Heart left ventricle (tissue), 16 donors: ENCODE results near the gene RASL10A. TPM values are rescaled to one million over a fixed set of nuclear protein-coding genes. Genes with fewer than 3 reads are reported as not detected.

Experiments
- ATAC-seq, 4 donors: fragments of 200-7000 bp; cut with Tn5 transposase; one replicate each; pipeline ENCODE4 v1.9.1; 2020 to 2022; ENCODE audit warnings: moderate library complexity in 4 of 4, mild to moderate bottlenecking in 3 of 4, moderate number of reproducible peaks in 1 of 4
- DNase-seq, 5 donors: peaks; one replicate each; pipeline ENCODE4 v3.0.0-alpha.2; 2020
- H3K27ac ChIP-seq, 12 donors: fragments of 200-600 bp; sonication (generic) in 4 of 12; one replicate each; pipeline versions ENCODE4 v1.5.0 to v1.8.0; 2016 to 2022; ENCODE audit warnings: mild to moderate bottlenecking in 2 of 12
- H3K27me3 ChIP-seq, 9 donors: fragments of 200-600 bp; sonication (generic) in 2 of 9; one replicate each; pipeline versions ENCODE4 v1.5.1 to v1.8.0; 2016 to 2022; ENCODE audit warnings: mild to moderate bottlenecking in 3 of 9
- H3K36me3 ChIP-seq, 9 donors: fragments of 200-600 bp; sonication (generic) in 2 of 9; one replicate each; pipeline versions ENCODE4 v1.5.0 to v1.8.0; 2018 to 2022; ENCODE audit warnings: mild to moderate bottlenecking in 2 of 9
- H3K4me1 ChIP-seq, 12 donors: fragments of 200-600 bp; sonication (generic) in 4 of 12; one replicate each; pipeline versions ENCODE4 v1.5.0 to v1.8.0; 2016 to 2022; ENCODE audit warnings: mild to moderate bottlenecking in 3 of 12
- H3K4me3 ChIP-seq, 12 donors: fragments of 200-600 bp; sonication (generic) in 4 of 12; one replicate each; pipeline versions ENCODE4 v1.5.0 to v1.8.0; 2017 to 2022; ENCODE audit warnings: mild to moderate bottlenecking in 9 of 12, moderate library complexity in 4 of 12
- H3K9me3 ChIP-seq, 12 donors: fragments of 200-600 bp; sonication (generic) in 4 of 12; one replicate each; pipeline versions ENCODE4 v1.5.0 to v1.8.0; 2016 to 2022; ENCODE audit warnings: mild to moderate bottlenecking in 1 of 12
- POLR2A ChIP-seq, 2 donors: fragments of 450-650 bp; IDR thresholded peaks; one replicate each; pipeline ENCODE4 v1.6.1; 2017; ENCODE audit warnings: antibody characterized with exemption in 2 of 2, mild to moderate bottlenecking in 2 of 2, moderate library complexity in 2 of 2
- WGBS, 4 donors: extraction: QIAGEN DNeasy Blood & Tissue Kit in 2 of 4; methylation state at CpG; one replicate each; pipeline versions ENCODE4 v1.1.5 to v1.1.7; 2013 to 2018; 5-methylcytosine and 5-hydroxymethylcytosine counted together
- intact Hi-C, 10 donors: fragments of 100-400 bp; cut with DNase I; formaldehyde crosslinking; loops; one replicate each; pipeline versions ENCODE4 v1.11.1 to v1.14.2; 2022
- polyA plus RNA-seq, 2 donors: library from polyadenylated mRNA; stranded (reverse); fragments of 200-250 nt; gene quantifications; one replicate each; pipeline ENCODE4 v1.2.3, GENCODE V29; 2013
- total RNA-seq, 9 donors: library from RNA; depleted of rRNA in 2 of 9; stranded (reverse); fragments of >200 nt in 2 of 9; fragmentation: NEBNext Ultra II Directional in 3 of 9; extraction: Animal tissue kit (Norgen Biotek cat#: 25700) in 3 of 9; gene quantifications; one replicate each; pipeline versions ENCODE4 v1.1.0 to v1.2.4, GENCODE V29; 2016 to 2023
- TF ChIP-seq, protein P1 (sequence below), 12 donors: fragments of 200-600 bp; sonication (generic) in 4 of 12; IDR thresholded peaks; one replicate each; pipeline versions ENCODE4 v1.5.0 to v1.8.0; 2018 to 2022; ENCODE audit warnings: antibody characterized with exemption in 12 of 12, mild to moderate bottlenecking in 5 of 12
- donor health status: ischemic (EF 13 %, LVEDD 7.1; RV severe dilation, severe dysfunction).
- donor health status: healthy with polysubstance abuse.
- donor health status: DM: no; HTN: yes; CAD: no.
- donor health status: DM: no; HTN: no; CAD: no.
- donor health status: ischemic (EF 25% LVEDD 6.9; RV normal size, moderate dysfunction).
- donor health status: ischemic (EF 25% LVEDD 5.7; RV mildly dilated, moderate dysfunction).
- donor health status: healthy.
- donor health status: DM: yes; HTN: yes; CAD: no.
- donor health status: ischemic (EF 35%, LVEDD 5.7; RV mildly dilated, moderate dysfunction).
- donor health status: nonischemic (EF 11% LVEDD 7.7; RV severe dilation, severe dysfunction).
- donor health status: DM: yes; HTN: yes; CAD: no.
- donor health status: PGD.
- donor health status: ischemic (EF 29% LVEDD 5.4; RV normal size, mild dysfunction).
- donor health status: nonischemic (EF 23%, LVEDD 6.1; RV moderate dilation, normal function).

The RASL10A gene
- total and polyA plus RNA-seq, 11 donors = 0.29 to 5.8 (median 1.1) TPM

- Histone ChIP-seq H3K36me3 (peaks cover 0 to 99% (median 77%) of the 10 kb centered on the region in 9 donors), H3K4me1 (peaks cover 0 to 44% (median 17%) of the 10 kb centered on the region in 12 donors), H3K9me3 (no peaks in the 10 kb centered on the region), H3K4me3 (no peak overlapping the region), H3K27ac (no peak overlapping the region), H3K27me3 (no peaks in the 10 kb centered on the region)
- DNase-seq = no peak
- WGBS, 4 donors = 87 to 100% (median 93%) methylated on average over 2 of the region's 2 CpGs
- TF ChIP-seq, protein P1, sequence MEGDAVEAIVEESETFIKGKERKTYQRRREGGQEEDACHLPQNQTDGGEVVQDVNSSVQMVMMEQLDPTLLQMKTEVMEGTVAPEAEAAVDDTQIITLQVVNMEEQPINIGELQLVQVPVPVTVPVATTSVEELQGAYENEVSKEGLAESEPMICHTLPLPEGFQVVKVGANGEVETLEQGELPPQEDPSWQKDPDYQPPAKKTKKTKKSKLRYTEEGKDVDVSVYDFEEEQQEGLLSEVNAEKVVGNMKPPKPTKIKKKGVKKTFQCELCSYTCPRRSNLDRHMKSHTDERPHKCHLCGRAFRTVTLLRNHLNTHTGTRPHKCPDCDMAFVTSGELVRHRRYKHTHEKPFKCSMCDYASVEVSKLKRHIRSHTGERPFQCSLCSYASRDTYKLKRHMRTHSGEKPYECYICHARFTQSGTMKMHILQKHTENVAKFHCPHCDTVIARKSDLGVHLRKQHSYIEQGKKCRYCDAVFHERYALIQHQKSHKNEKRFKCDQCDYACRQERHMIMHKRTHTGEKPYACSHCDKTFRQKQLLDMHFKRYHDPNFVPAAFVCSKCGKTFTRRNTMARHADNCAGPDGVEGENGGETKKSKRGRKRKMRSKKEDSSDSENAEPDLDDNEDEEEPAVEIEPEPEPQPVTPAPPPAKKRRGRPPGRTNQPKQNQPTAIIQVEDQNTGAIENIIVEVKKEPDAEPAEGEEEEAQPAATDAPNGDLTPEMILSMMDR (IDR thresholded peaks at IDR 0.05) = no peak
- TF ChIP-seq POLR2A (IDR thresholded peaks at IDR 0.05) = no peak
- intact Hi-C loops = loop anchor here in 2 of 10 donors (5.0 kb wide), 1 partner anchor 34 kb away; the partner anchor contains the start of gene GAS2L1 (in 2 of the 2)
- no peak for ATAC-seq
Observed at GRCh38 chr22:29341849-29342127, 26.3 kb upstream of the RASL10A start.

DNA sequence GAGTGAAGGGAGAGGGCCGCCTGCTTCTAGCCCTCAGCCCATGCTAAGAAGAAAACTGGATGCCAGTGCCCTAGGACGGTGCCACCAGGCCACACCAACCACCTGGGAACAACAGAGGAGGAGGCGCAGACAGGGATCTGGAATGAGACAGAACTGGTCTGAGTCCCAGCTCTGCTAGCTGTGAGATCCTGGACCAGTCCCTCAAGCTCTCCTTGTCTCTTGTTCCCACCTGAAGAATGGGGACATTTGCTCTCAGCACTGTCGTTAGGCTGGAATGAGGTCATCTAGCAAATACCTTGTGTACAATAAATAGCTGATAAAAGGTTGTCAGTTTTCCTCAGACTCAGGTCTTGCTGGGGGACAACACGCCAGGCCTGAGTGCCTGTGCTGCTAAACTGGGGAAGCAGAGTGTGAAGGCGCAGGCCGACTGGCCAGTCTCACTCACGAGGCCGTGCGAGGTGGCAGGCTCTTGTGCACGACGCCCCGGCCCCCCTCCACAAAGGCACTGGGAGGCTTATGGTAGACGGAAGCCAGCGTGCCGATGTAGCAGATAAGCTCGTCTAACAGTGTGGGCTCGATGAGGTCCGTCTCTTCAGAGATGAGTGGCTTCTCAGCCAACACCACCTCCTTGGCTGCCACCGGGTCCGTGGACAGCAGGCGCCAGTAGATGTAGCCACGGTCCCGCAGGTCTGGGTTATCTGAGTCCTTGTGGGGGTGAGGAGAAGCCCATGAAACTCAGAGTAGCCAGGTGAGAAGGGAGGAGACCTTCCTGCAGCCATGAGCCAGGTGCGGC, 25.8 kb upstream of the RASL10A start:
- ATAC-seq = no peak
- no peaks in the 10 kb centered on the region for H3K9me3 ChIP-seq
- H3K4me1 ChIP-seq = peaks cover 0 to 44% (median 16%) of the 10 kb centered on the region in 12 donors
- no peak overlapping the region for H3K4me3 ChIP-seq
- WGBS, 4 donors = 85 to 91% (median 88%) methylated on average over 20 to 25 of the region's 25 CpGs
- no peaks in the 10 kb centered on the region for H3K27me3 ChIP-seq
- H3K36me3 ChIP-seq = peaks cover 0 to 99% (median 75%) of the 10 kb centered on the region in 9 donors
- no peak for DNase-seq
- intact Hi-C loops = loop anchor here in 2 of 10 donors (5.0 kb wide), 1 partner anchor 34 kb away; the partner anchor contains the start of gene GAS2L1 (in 2 of the 2)
- TF ChIP-seq POLR2A (IDR thresholded peaks at IDR 0.05) = no peak
- TF ChIP-seq, protein P1 (IDR thresholded peaks at IDR 0.05) = no peak
- no peak overlapping the region for H3K27ac ChIP-seq

- Histone ChIP-seq H3K9me3 (no peaks in the 10 kb centered on the region), H3K4me3 (no peak overlapping the region), H3K36me3 (peaks cover 0 to 99% (median 76%) of the 10 kb centered on the region in 9 donors), H3K4me1 (peaks cover 0 to 41% (median 15%) of the 10 kb centered on the region in 12 donors), H3K27ac (no peak overlapping the region), H3K27me3 (no peaks in the 10 kb centered on the region)
- no peak for TF ChIP-seq POLR2A (IDR thresholded peaks at IDR 0.05)
- TF ChIP-seq, protein P1 (IDR thresholded peaks at IDR 0.05) = no peak
- no peak for ATAC-seq
- DNase-seq = no peak
- intact Hi-C loops = loop anchor here in 2 of 10 donors (5.0 kb wide), 1 partner anchor 33 kb away; the partner anchor contains the start of gene GAS2L1 (in 2 of the 2)
- 91 to 98% (median 96%) methylated on average over 5 to 8 of the region's 8 CpGs for WGBS, 4 donors
Observed at GRCh38 chr22:29340566-29340965, 25.1 kb upstream of the RASL10A start.

- DNase-seq = no peak
- Histone ChIP-seq H3K9me3 (no peaks in the 10 kb centered on the region), H3K27ac (no peak overlapping the region), H3K36me3 (peaks cover 0 to 99% (median 79%) of the 10 kb centered on the region in 9 donors), H3K4me3 (no peak overlapping the region), H3K4me1 (peaks cover 0 to 37% (median 11%) of the 10 kb centered on the region in 12 donors), H3K27me3 (no peaks in the 10 kb centered on the region)
- intact Hi-C loops = loop anchor here in 2 of 10 donors (5.0 kb wide), 1 partner anchor 32 kb away; the partner anchor contains the start of gene GAS2L1 (in 2 of the 2)
- 90 to 93% (median 91%) methylated on average over 23 of the region's 23 CpGs for WGBS, 4 donors
- ATAC-seq = no peak
- TF ChIP-seq, protein P1 (IDR thresholded peaks at IDR 0.05) = no peak
- TF ChIP-seq POLR2A (IDR thresholded peaks at IDR 0.05) = no peak
Observed at GRCh38 chr22:29339381-29340235, 24.1 kb upstream of the RASL10A start.
